ENCODE results near the gene ASF1B. TPM values are rescaled to one million over a fixed set of nuclear protein-coding genes. Genes with fewer than 3 reads are reported as not detected.

ASF1B gene
- total and polyA plus RNA-seq, 8 donors = 2.6 to 120 (median 7.0) TPM; not detected in 1

DNA sequence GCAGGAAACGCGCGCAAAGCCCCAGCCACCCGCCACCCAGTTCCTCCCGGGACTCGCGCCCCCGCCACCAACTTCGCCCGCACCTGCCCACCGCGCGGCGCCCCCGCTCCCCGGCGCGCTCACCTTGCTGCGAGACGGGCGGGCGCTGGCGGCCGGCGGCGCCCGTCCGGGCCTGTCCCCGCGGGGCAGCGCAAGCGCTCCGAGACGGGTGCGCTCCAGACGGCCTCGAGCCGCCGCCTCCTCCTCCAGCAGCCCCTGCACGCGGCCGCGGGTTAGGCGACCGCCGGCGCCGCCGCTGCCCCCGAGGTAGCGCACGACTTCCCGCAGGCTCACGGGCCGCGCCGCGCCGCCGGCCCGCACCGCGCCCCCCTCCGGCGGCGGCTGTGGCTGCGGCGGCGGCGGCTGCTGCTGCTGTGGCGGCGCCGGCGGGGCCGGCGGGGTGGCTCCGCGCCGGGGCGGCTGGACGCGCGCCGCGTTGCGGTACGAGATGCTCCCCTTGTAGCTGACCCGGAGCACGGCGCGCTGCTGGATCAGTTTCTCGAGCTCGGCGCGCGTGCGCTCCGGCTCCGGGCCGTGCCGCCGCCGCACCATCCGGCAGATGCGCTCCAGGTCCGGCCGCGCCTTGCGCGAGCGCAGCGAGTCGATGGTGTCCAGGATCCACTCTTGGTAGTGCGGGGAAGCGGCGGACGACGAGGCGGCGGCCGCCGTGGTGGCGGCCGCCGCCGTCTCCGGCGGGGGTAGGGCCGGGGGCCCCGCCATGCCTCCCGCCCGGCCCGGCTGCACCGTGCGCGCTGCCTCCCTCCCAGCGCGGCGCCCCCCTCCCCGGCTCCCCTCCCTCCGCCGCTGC, 46.5 kb downstream of the ASF1B start:
- Histone ChIP-seq H3K27ac (peak overlapping the region; percentile 87 to 98 (median 95)), H3K27me3 (no peaks in the 10 kb centered on the region), H3K9me3 (peaks cover 0 to 10% (median 9%) of the 10 kb centered on the region in 4 donors), H3K36me3 (peaks cover 9 to 25% (median 16%) of the 10 kb centered on the region in 4 donors), H3K4me1 (peaks cover 12 to 34% (median 29%) of the 10 kb centered on the region in 4 donors), H3K4me3 (peak overlapping the region; percentile 75 to 93 (median 82))
- DNase-seq = peak; percentile 62 to 83
- TF ChIP-seq EP300 (IDR thresholded peaks at IDR 0.05) = no peak
- peak in 1 of 7 experiments; percentile 21 for TF ChIP-seq CTCF (IDR thresholded peaks at IDR 0.05)
- no peak for TF ChIP-seq POLR2A (IDR thresholded peaks at IDR 0.05)
- no peak for TF ChIP-seq POLR2AphosphoS5 (IDR thresholded peaks at IDR 0.05)
- WGBS, 5 donors = 0 to 1% (median 0%) methylated on average over 13 to 136 of the region's 142 CpGs
- intact Hi-C loops (cut with DNase I; ENCODE audit: low total_unique reads) = no loop called here

DNA sequence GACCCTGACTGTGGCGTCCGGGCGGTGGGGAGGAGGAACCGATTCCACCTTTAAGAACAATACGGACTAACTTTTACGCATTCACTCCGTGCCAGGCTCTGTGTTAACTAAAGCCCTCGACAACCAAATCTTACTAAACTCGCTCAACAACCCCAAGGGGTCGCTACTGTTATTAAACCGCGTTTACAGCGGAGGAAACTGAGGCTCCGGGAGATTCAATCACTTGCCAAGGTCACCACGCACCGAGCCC, 47.1 kb downstream of the ASF1B start:
- no peaks in the 10 kb centered on the region for H3K27me3 ChIP-seq
- 16 to 21% (median 16%) methylated on average over 11 to 16 of the region's 16 CpGs for WGBS, 5 donors
- H3K9me3 ChIP-seq = peaks cover 0 to 10% (median 9%) of the 10 kb centered on the region in 4 donors
- peak overlapping the region; percentile 75 to 93 (median 82) for H3K4me3 ChIP-seq
- TF ChIP-seq CTCF (IDR thresholded peaks at IDR 0.05) = no peak
- TF ChIP-seq POLR2AphosphoS5 (IDR thresholded peaks at IDR 0.05) = no peak
- TF ChIP-seq EP300 (IDR thresholded peaks at IDR 0.05) = no peak
- no peak for TF ChIP-seq POLR2A (IDR thresholded peaks at IDR 0.05)
- peaks cover 9 to 25% (median 16%) of the 10 kb centered on the region in 4 donors for H3K36me3 ChIP-seq
- DNase-seq = peak in 1 of 2 donors; percentile 52
- peak overlapping the region in 4 of 5 donors; percentile 8 to 98 (median 94) for H3K27ac ChIP-seq
- intact Hi-C loops (cut with DNase I; ENCODE audit: low total_unique reads) = no loop called here
- peaks cover 12 to 39% (median 31%) of the 10 kb centered on the region in 4 donors for H3K4me1 ChIP-seq

- 86 to 90% (median 89%) methylated on average over 29 to 30 of the region's 30 CpGs for WGBS, 5 donors
- Histone ChIP-seq H3K4me3 (peak overlapping the region; percentile 75 to 93 (median 82)), H3K4me1 (peaks cover 12 to 43% (median 31%) of the 10 kb centered on the region in 4 donors), H3K36me3 (peaks cover 9 to 25% (median 16%) of the 10 kb centered on the region in 4 donors), H3K27me3 (no peaks in the 10 kb centered on the region), H3K9me3 (peaks cover 0 to 10% (median 9%) of the 10 kb centered on the region in 4 donors), H3K27ac (peak overlapping the region in 2 of 5 donors; percentile 8 to 95)
- intact Hi-C loops (cut with DNase I; ENCODE audit: low total_unique reads) = no loop called here
- TF ChIP-seq EP300 (IDR thresholded peaks at IDR 0.05) (no peak), POLR2AphosphoS5 (IDR thresholded peaks at IDR 0.05) (no peak)
- DNase-seq = no peak
Observed at GRCh38 chr19:14088634-14089411, 47.6 kb downstream of the ASF1B start.

GRCh38 chr19:14086098-14086497, 50.3 kb downstream of the ASF1B start:
- no peak for DNase-seq
- no peak overlapping the region for H3K4me3 ChIP-seq
- 71 to 88% (median 81%) methylated on average over 5 of the region's 5 CpGs for WGBS, 5 donors
- no peaks in the 10 kb centered on the region for H3K27me3 ChIP-seq
- peaks cover 9 to 25% (median 16%) of the 10 kb centered on the region in 4 donors for H3K36me3 ChIP-seq
- intact Hi-C loops (cut with DNase I; ENCODE audit: low total_unique reads) = no loop called here
- no peak overlapping the region for H3K27ac ChIP-seq
- H3K4me1 ChIP-seq = peaks cover 17 to 52% (median 38%) of the 10 kb centered on the region in 4 donors
- no peak for TF ChIP-seq EP300 (IDR thresholded peaks at IDR 0.05)
- TF ChIP-seq CTCF (IDR thresholded peaks at IDR 0.05) = no peak
- no peak for TF ChIP-seq POLR2A (IDR thresholded peaks at IDR 0.05)
- TF ChIP-seq POLR2AphosphoS5 (IDR thresholded peaks at IDR 0.05) = no peak
- no peaks in the 10 kb centered on the region for H3K9me3 ChIP-seq
